Frontal cortex (tissue), 4 donors: ENCODE data around the gene EDN2. TPM values are rescaled to one million over a fixed set of nuclear protein-coding genes. Genes with fewer than 3 reads are reported as not detected.

Experiments
- DNase-seq, 2 donors: peaks; one replicate each; pipeline ENCODE4 v3.0.0; 2012; ENCODE audit warnings: low spot score in 2 of 2
- FAIRE-seq: peaks from 2 replicates; lab custom pipeline; 2012; peaks lifted over from hg19 to GRCh38; lab: Jason Lieb, UNC
- total RNA-seq: library from RNA; depleted of rRNA; stranded (reverse); fragments of >200 nt; gene quantifications from one replicate; pipeline ENCODE4 v1.2.3, GENCODE V29; 2014
- donor health status: control.
- donor health status: control.
- donor health status: control.

The EDN2 gene
- total RNA-seq, 1 donor from 2014 or later = not detected

DNA sequence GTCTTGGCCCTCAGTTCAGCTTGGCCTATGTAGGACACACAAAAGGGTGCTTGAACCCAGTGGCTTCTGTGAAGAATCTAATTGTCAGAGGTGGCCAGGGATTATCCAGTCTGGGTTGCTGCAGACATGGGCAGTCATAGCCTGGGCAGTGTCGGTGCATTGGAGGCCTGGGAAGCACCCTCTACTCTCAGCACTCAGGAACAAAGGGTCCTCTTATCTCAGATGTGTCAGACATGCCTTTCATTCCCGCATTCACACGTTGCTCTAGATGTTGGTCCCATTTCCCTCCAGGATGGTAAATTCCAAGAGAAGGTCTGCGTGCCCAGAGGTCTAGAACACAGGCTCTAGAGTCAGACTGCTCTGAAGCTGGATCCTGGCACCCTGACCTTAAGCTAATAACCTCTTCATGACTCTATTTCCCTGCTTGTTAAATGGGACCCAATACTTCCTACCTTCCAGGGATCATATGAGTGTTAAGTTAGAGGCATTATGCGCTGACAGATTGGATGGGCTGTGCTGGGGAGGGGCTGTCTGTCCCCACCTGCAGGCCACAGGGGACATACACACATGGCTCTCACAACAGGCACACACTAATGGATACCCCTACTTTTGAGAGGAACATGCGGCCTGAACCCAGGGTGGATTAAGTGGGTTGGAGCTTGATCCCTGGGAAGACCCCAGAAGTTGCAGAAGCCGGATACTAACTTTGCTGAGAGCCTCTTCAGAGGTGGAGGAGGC lies 16.5 kb upstream of the EDN2 start:
- DNase-seq (no peak), FAIRE-seq (no peak)

DNA sequence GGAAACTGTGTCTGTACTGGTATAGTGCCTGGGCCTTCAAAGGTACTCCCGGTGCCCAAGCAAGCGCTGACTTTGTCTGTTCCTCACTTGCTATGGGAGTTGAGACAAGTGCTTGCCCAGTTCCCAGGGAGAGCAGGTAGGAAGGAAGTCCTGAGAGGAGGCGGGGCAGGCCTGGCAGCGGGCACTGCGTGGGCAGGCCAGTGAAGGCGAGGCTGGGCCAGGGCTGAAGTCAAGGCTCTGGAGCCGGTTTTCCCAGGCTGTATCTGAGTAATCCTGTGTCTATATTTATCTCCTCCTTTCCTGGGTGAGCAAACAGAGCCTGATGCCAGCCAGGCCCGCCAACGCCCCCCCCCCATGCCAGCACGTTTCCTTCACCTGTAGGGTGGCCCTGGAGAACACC lies 15.9 kb upstream of the EDN2 start:
- peak in 1 of 2 donors; percentile 71 for DNase-seq
- no peak for FAIRE-seq

DNA sequence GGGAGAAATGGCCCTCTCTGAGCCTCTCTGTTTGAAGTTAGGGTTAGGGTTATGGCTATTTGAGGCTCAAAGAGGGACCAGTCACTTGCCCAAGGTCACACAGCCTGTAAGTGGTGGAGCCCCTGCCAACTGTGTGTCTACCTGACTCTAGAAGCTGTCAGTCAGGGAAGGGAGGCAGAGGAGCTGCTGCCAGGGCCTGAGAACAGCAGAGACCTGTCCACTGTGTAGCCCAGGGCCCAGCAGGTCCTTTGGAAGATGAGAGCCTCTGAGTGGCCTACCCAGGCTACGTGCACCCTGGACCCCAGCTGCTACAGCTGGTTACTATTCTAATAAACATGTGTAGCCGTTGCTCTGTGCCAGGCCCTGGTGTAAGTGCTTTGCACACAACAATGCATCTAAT lies 15.1 kb upstream of the EDN2 start:
- no peak for DNase-seq
- no peak for FAIRE-seq

DNA sequence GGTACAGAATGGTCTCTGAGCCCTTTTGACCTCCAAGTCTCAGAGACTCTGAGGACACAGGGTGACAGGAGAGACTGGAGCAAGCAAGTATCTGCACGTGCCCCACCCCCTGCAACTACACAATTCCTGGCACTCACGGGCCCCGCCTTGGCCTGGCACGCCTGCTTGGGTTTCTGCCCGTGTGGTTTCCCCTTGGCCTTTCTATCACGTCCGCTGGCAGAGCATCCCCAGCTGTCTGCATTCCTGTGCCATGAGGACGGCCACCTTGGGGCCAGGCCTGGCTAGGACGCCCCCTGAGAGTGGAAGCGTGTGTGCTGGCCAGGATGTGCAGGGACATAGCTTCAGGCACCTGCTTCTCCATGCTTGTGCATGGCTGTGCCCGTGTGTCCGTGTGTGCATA lies 14.3 kb upstream of the EDN2 start:
- DNase-seq (no peak), FAIRE-seq (no peak)

DNA sequence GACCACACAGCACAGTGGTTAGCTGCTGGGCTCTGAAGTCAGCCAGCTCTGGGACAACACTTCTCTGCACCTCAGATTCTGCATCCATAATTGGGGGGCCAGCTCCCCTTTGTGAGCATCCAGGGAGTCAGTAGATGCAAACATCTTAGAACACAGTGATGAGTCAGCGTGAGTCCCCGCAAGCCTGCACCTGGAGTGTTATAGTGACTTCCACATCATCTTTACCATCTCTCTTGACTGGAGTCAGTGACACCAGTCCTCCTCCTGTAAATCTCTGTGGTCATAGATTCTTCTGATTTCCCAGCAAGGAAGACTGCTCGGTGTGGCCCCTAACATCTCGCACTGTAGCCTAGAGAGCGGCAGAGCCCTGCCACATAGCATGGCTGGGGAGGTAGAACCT lies 13.9 kb upstream of the EDN2 start:
- no peak for DNase-seq
- no peak for FAIRE-seq

DNA sequence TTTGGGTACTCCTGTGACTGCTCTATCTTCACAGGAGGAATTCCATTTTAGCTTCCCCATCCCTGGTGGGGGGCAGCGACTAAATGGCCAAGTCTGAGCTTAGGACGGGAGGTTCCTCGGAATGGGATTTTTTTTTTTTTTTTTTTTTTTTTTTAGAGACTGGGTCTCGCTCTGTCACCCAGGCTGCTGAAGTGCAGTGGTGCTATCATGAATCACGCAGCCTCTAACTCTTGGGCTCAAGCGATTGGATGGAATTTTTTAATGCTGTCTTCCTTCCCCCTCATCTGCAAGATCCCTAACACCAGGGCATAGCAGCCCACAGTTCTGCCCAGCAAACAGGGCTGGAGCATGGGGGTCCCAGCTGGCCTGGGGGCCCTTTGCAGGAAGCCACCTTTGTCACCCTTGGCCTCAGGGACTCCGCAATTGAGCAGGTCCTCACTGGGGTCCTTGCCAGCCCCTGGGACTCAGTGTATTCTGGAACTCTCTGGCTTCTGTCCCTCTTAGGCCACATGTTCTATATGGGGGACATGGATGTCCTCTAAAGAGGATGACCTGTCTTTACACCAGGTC lies 13.1 kb upstream of the EDN2 start:
- FAIRE-seq (no peak), DNase-seq (no peak)

DNA sequence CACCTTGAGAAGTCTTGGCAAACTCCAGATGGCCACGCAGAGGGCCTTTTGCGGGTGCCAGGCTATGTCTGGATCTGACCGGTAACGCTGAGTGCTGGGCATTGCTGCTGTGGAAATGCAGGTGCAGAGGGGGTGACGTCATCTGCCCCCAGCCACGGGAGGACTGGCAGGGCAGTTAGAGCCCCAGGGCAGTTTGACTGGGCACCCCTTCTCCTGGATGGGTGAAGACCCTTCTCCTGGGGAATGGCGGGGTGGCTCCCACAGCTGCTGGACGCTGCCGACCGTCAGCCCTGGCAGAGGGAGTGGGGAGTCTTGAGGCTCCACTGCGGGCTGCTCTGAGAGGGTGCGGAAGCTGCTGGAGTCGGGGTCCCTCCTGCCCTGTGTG lies 12.6 kb upstream of the EDN2 start:
- DNase-seq (no peak), FAIRE-seq (no peak)

DNA sequence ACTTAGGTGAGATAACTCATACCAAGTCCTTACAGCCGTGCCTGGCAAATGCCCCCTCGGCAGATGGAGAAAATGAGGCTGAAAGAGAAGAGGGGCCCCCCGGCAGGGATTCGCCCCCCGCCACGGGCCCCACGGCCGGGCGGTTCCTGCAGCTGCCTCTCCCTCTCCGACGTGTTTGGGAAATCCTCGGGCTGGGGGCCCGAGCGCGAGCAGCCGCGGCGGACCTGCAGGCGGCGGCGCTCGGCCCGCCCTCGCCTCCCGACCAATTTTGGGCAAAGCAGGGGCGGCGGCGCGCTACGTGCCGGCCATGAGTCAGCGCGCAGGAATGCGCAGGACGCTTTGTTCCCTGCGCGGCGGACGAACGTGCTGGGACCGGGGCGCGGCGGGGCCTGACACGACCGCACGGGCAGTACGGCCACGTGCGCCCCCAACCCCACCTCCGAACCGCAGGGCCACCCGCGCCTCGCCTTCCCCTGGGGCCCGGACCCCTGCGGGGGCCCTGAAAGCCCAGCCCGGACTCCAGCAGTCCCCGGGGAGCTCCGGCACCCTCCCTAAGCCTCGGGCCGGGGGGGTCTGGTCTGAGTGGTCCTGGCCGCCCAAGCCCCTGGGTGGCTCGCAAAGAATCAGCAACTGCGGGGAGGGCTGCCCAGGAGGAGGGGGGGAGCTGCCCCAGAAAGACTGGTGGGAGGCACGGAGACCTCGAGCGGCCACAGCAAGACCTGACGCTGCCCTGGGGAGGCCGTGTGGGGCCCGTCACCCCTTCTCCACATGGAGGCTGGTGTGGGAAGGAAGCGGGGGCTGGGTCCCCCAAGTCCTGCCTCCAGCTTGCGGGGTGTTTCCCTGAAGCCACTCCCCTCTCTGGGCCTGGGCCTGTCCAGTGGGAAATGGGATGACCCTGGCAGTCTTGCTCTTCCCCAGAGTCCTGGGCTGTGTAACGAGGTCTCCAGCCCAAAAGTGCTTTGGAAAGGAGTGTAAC lies 11.9 kb upstream of the EDN2 start:
- peak; percentile 61 to 83 for DNase-seq
- no peak for FAIRE-seq

DNA sequence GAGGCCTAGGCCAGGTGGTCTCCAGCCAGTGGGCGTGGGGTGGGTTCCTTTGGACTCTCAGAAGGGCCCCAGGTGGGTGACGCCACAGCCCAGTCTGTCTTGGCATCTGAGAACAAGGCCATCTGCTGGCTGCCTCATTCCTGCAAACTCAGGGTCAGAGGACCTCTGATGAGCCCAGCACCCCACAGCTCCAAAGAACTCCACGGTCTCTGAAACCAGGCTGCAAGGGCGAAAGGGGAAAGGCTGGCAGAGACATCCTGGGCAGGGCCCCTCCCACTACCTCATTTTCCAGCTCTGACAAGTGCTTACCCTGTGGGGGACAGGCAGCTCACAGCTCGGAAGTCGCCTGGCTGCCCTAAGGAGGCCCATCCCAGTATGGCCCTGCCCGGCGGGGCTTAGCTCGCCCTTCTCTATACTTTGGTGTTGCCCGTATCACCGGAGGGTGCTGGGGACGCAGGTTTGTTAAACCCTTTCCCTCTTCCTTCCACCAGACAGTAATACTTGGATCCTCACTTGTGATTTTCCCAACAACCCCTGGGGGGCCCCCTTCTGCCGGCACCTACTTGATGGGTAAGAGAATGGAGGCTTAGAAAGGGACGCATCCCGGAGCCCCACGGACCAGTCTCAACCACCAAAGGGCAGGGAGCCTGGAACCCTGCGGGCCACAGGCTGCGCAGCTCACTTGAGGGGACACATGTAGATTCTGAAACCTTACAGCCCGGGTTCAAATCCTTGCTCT lies 10.9 kb upstream of the EDN2 start:
- FAIRE-seq = no peak
- DNase-seq = peak in 1 of 2 donors; percentile 54

DNA sequence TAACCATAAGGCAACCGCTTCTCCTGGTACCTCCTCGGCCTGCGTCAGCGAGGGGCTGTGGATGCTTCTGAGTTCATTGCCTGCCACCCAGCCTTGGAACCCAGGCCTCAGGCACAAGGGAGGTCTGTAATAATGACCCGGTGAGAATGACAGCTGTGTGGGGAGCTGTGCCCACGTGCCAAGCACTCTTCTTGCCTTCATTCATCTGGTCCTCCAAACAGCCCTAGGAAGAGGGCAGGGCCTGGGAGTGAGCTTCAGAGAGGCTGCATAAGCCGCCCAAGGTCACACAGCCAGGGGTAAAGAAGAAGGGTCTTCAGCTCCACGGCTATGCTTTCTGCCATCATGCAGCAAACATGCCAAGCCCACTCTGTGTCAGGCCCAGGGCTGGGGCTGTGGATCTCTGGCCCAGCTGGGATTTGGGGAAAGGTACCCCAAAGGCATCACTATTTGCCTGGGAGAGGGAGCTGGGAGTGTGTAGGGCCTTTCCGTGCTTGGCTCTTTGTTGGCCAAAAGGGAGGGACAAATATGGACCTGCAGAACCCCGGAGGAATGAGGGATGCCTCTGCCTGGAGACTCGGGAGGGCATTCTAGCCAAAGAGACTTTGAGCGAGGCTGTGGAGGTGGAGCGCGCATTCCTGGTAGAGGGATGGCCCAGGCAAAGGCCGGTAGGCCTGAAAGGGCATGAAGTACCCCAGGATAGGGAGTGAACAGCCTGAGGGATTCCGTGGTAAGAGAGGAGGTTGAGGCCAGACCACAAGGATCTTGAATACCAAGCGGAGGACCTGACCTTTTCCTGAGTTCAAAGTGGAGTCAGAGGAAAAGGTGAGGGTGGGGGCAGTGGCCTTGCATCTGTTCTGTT lies 10.1 kb upstream of the EDN2 start:
- no peak for DNase-seq

DNA sequence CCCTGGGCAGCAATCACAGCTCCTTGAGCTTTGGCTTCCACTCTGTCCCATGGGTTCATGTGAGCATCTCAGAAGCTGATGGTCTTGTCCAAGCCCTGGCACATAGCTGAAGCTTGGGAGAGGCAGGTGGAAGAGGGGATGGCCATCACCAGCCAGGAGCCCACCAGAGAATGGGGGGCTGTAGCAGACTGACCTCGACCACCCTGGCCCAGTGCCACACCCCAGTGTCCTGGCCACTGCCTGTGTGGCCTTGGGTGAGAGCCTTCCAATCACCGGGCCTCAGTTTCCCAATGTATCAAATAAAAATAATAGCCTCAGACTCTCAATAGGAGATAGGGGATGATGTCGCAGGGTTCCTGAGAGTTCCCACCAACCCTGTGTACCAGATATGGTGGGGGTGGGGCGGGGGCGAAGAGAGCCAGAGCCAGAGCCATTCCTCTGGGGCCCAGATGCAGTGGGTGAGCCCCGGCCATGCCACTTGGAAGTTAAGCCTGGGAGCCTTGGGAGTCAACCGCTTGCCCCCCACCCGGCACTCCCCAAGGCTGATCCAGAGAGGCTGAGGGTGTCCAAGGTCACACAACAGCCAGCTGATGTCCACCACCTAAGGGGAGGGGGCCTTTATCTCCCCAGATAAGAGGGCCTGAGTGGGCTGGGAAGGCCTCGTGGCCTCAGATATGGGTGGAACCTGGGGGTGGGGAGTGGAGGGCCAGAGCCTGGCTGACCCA lies 9.3 kb upstream of the EDN2 start:
- FAIRE-seq = no peak

More for the DNA sequence above, 10.1 kb upstream of the EDN2 start:
- FAIRE-seq = no peak

DNA sequence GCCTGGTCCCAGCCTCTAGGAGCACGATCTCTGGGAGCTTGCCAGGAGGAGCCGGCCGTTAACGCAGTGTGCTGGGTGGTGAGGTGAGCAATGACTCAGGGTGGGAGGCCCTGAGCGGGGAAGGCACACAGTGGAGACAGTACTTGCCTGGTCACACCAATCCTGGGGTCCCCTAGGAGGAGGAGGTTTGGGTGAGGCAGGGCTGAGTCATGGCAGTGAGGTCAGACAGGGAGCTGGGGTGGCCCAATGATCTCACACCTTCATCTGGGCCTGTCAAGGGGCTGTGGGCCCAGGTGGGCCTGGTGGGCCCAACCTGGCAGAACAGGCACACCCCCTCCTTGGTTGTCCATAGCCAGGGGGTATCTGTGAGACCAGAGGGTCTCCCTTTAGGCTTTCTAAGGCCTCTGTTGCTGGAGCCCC lies 8.6 kb upstream of the EDN2 start:
- FAIRE-seq (no peak), DNase-seq (no peak)

More for the DNA sequence above, 9.3 kb upstream of the EDN2 start:
- DNase-seq = no peak

DNA sequence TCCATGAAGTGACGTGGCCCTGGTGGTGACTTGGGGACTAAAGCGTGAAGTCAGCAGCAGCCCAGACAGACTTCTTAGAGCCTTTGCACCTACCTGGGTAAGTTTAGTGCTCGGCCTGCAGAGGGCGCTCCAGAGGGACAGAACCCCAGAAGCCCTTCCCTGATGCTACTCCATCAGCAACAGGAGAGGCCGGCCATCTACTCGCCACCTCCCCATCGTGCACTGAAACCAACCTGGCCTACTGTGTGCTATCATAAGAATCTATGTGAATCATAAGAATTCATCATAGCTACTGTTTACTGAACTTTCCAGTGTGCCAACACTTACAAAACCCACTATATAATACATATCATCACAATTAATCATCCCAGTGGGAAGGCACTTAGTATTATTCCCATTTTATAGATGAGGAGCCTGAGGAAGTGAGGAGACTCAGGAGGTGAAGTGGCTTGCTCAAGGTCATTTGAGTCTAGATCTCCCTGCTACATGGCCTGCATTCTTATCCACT lies 7.9 kb upstream of the EDN2 start:
- DNase-seq (no peak), FAIRE-seq (no peak)

DNA sequence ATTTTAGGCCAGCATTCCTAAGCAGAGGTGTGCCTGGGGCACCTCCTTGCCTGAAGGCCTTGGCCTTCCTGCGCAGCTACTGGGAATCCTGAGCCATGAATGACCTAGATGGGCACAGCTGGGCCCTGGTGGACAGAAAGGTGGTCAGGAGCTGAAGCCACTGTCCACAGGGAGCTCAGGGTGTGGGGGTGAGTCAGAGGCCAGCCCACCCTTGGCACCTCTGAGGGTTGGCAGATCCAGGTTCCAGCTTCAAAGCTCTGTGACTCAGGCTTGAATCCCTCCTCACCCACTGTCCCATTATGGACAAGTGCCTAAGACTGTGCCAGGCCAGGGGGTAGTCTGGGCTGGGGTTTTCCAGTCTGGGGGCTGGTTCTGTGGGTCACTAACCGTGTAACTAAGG lies 6.4 kb upstream of the EDN2 start:
- FAIRE-seq (no peak), DNase-seq (no peak)

DNA sequence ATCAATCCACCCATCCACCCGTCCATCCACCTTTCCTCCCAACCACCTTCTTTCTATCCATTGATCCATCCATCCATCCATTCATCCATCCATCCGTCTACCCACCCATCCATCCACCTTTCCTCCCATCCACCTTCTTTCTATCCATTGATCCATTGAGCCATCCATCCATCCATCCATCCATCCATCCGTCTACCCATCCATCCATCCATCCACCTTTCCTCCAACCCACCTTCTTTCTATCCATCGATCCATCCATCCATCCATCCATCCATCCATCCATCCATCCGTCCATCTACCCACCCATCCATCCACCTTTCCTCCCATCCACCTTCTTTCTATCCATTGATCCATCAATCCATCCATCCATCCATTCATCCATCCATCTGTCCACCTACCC lies 5.1 kb upstream of the EDN2 start:
- no peak for FAIRE-seq

DNA sequence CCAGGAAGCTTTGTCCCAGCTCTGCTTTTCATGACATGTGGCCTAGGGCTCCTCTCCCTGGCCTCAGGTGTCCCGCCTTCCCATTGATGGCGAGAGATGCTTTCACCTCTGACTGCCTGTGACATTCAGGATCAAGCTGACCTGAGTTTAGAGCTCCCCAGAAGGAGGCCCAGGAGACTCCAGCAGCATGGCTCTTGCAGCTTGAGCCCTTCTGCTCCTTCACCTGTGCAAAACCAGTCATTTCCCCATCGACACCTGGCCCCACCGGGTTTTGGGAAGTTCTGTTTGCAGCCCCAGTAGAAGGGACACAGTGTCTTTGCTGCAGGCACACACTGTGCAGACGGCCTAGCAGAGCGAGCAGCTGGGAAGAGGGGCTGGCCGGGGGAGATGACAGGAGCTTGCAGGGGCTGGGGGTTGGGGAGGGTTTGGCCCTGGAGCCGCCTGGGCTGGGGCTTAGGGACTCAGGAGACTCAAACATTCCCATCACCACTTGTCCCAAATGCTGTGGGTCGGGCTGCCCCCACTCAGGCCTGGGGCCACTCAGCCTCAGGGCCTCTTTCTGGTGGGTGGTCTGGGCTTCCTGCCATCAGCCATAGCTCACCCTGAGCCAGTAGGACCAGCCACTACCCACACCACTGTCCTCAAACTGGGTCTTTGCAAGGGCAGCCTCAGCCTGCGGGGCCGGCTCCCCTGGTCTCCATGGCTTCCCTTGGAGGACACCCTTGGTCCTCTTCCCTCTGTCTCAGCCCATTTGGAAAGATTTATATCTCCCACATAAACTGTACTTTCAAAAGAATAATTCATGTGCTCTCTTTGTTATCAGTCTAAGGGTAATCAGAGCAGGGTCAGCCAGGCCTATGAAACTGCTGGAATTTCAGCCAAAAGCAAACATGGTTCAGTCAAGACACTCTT lies 3.8 kb upstream of the EDN2 start:
- FAIRE-seq (no peak), DNase-seq (no peak)

More for the DNA sequence above, 5.1 kb upstream of the EDN2 start:
- no peak for DNase-seq
